ENCODE results near the gene PROCA1. TPM values are rescaled to one million over a fixed set of nuclear protein-coding genes. Genes with fewer than 3 reads are reported as not detected.
A peak's percentile ranks its signal among the peaks of the same experiment; 100 is the strongest.

Gene PROCA1
- total and polyA plus RNA-seq, 9 of the 15 experiments (the other 6 are each of a cell fraction or from before 2014, with no cell fraction given), result 0.78 to 16.2 (median 5.6) TPM

DNA sequence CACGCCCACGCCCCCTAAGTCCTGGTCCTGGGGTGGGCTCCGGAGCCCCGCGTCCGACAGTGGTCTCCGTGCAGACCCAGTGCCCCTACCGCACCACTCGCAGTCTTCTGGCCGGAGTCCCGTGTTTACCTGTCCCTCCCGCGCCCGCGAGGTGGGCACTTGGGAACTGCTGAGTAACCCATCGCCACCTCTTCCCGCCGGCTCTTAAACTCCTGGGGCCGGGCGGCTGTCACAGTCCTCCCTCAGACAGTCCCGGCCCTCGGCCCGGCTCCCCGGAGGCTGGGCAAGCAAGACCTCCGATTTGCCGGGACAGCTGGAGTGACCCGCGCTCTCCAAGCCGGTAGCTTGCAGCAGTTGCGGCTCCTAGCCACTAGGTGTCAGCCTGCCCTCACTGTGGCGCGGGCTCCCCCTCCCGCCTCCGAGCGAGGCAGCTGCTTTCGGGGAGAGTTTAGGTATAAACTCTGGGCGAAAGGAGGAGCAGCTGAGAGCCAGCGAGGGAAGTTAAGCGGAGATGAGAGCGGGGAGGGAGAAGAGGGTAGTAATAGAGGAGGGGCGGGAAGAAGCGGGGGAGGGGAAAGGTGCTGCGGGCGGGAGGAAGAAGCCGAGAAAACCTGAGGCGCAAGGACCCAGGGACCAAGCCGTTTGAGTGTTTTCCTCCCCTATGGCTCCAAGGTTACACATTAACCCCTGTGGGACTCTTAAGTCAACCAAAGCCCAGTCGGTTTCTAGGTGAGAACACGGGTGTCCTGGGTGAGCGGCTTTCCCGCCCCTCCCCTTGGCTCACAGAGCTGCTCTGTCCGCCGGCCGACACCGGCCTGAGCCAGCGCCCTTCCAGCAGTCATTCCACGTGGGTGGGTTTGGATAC lies 15.2 kb upstream of the PROCA1 start (continued):
- TF ChIP-seq, protein P1, sequence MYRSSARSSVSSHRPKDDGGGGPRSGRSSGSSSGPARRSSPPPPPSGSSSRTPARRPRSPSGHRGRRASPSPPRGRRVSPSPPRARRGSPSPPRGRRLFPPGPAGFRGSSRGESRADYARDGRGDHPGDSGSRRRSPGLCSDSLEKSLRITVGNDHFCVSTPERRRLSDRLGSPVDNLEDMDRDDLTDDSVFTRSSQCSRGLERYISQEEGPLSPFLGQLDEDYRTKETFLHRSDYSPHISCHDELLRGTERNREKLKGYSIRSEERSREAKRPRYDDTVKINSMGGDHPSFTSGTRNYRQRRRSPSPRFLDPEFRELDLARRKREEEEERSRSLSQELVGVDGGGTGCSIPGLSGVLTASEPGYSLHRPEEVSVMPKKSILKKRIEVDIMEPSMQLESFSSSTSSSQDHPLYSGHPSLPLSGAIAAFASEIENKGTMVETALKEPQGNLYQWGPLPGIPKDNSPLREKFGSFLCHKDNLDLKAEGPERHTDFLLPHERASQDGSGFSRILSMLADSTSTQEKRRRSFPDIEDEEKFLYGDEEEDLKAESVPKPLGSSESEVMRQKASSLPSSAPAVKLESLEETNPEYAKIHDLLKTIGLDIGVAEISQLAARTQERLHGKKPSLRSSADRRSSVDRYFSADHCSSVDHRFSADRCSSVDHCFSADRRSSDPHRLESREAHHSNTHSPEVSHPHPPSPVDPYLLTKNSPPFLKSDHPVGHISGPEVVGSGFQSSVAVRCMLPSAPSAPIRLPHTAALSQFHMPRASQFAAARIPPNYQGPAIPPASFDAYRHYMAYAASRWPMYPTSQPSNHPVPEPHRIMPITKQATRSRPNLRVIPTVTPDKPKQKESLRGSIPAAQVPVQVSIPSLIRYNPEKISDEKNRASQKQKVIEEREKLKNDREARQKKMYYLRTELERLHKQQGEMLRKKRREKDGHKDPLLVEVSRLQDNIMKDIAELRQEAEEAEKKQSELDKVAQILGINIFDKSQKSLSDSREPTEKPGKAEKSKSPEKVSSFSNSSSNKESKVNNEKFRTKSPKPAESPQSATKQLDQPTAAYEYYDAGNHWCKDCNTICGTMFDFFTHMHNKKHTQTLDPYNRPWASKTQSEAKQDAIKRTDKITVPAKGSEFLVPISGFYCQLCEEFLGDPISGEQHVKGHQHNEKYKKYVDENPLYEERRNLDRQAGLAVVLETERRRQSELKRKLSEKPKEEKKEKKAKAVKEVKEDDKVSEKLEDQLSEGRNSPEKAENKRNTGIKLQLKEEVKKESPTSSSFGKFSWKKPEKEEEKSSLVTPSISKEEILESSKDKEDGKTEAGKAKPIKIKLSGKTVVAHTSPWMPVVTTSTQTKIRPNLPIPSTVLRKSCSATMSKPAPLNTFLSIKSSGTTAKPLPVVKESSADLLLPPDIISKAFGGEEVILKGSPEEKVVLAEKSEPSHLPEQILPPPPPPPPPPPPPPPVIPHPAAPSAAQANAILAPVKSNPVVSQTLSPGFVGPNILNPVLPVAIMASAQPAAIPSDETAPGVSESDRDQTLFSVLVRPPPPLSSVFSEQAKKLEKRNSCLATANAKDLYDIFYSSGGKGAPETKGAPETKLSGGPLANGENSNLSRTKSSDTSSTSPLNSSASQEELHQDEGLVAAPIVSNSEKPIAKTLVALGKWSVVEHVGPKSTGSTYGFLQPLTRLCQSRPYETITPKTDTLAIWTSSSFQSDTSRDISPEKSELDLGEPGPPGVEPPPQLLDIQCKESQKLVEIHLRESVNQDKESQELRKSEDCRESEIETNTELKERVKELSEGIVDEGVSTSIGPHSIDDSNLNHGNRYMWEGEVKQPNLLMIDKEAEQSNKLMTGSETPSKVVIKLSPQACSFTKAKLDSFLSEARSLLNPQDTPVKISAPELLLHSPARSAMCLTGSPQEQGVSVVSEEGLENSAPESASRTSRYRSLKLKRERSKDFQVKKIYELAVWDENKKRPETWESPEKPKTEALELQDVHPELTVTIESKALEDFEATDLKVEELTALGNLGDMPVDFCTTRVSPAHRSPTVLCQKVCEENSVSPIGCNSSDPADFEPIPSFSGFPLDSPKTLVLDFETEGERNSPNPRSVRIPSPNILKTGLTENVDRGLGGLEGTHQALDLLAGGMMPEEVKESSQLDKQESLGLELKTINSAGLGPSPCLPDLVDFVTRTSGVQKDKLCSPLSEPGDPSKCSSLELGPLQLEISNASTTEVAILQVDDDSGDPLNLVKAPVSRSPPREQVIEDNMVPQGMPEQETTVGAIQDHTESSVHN (IDR thresholded peaks at IDR 0.05; ENCODE audit: borderline replicate concordance in 1 of 2, low read depth in 1 of 2), result peak in 1 of 2 experiments; percentile 11; a peak in 1 of 4 replicates
- TF ChIP-seq MAFF (IDR thresholded peaks at IDR 0.05; ENCODE audit: low read length) (no peak), HCFC1 (IDR thresholded peaks at IDR 0.05; ENCODE audit: low read depth, low read length) (peak; percentile 52), ZNF3 (CRISPR knock-in tag; IDR thresholded peaks at IDR 0.05) (no peak), RFX7 (CRISPR knock-in tag; IDR thresholded peaks at IDR 0.05) (no peak), CEBPG (CRISPR knock-in tag; IDR thresholded peaks at IDR 0.05) (peak; percentile 11; the same call in 1 of the 2 replicates), CEBPG (tag; conservative IDR thresholded peaks at IDR 0.05 in 1 of 2, IDR thresholded peaks at IDR 0.05 in 1 of 2) (no peak), PTRF (tag; IDR thresholded peaks at IDR 0.05) (no peak), NRF1 (conservative IDR thresholded peaks at IDR 0.05 in 1 of 2, IDR thresholded peaks at IDR 0.05 in 1 of 2) (peak; percentile 77 to 81), KHSRP (IDR thresholded peaks at IDR 0.05) (no peak), NR3C1 (CRISPR knock-in tag; IDR thresholded peaks at IDR 0.05) (no peak), CBFA2T2 (conservative IDR thresholded peaks at IDR 0.05) (no peak)
- TF ChIP-seq, protein P2, sequence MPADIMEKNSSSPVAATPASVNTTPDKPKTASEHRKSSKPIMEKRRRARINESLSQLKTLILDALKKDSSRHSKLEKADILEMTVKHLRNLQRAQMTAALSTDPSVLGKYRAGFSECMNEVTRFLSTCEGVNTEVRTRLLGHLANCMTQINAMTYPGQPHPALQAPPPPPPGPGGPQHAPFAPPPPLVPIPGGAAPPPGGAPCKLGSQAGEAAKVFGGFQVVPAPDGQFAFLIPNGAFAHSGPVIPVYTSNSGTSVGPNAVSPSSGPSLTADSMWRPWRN (IDR thresholded peaks at IDR 0.05; ENCODE audit: low read depth), result no peak
- TF ChIP-seq, protein P3, sequence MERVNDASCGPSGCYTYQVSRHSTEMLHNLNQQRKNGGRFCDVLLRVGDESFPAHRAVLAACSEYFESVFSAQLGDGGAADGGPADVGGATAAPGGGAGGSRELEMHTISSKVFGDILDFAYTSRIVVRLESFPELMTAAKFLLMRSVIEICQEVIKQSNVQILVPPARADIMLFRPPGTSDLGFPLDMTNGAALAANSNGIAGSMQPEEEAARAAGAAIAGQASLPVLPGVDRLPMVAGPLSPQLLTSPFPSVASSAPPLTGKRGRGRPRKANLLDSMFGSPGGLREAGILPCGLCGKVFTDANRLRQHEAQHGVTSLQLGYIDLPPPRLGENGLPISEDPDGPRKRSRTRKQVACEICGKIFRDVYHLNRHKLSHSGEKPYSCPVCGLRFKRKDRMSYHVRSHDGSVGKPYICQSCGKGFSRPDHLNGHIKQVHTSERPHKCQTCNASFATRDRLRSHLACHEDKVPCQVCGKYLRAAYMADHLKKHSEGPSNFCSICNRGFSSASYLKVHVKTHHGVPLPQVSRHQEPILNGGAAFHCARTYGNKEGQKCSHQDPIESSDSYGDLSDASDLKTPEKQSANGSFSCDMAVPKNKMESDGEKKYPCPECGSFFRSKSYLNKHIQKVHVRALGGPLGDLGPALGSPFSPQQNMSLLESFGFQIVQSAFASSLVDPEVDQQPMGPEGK (CRISPR knock-in tag; IDR thresholded peaks at IDR 0.05; ENCODE audit: borderline replicate concordance), result no peak
- TF ChIP-seq, protein P4, sequence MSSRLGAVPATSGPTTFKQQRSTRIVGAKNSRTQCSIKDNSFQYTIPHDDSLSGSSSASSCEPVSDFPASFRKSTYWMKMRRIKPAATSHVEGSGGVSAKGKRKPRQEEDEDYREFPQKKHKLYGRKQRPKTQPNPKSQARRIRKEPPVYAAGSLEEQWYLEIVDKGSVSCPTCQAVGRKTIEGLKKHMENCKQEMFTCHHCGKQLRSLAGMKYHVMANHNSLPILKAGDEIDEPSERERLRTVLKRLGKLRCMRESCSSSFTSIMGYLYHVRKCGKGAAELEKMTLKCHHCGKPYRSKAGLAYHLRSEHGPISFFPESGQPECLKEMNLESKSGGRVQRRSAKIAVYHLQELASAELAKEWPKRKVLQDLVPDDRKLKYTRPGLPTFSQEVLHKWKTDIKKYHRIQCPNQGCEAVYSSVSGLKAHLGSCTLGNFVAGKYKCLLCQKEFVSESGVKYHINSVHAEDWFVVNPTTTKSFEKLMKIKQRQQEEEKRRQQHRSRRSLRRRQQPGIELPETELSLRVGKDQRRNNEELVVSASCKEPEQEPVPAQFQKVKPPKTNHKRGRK (tag; IDR thresholded peaks at IDR 0.05), result no peak
